Ishikawa (cell line): ENCODE data around the gene ACP6.

Experiments
- CEBPB ChIP-seq: IDR thresholded peaks from 2 replicates; pipeline ENCODE4 v1.6.1; 2012
- CREB1 ChIP-seq: IDR thresholded peaks from 2 replicates; pipeline ENCODE4 v1.6.1; 2012; ENCODE audit warnings: low read depth
- EGR1 ChIP-seq: IDR thresholded peaks from 2 replicates; pipeline ENCODE4 v1.6.1; 2012
- EP300 ChIP-seq: IDR thresholded peaks from 2 replicates; pipeline ENCODE4 v1.6.1; 2012; ENCODE audit warnings: borderline replicate concordance
- FOXM1 ChIP-seq: IDR thresholded peaks from 2 replicates; pipeline ENCODE4 v1.6.1; 2012; ENCODE audit warnings: low read depth, borderline replicate concordance
- NFIC ChIP-seq: IDR thresholded peaks from 2 replicates; pipeline ENCODE4 v1.6.1; 2012
- RAD21 ChIP-seq: IDR thresholded peaks from 2 replicates; pipeline ENCODE4 v1.6.1; 2012; ENCODE audit warnings: low read depth
- TAF1 ChIP-seq: IDR thresholded peaks from 2 replicates; pipeline ENCODE4 v1.6.1; 2012; ENCODE audit warnings: low read depth, mild to moderate bottlenecking
- TCF12 ChIP-seq: IDR thresholded peaks from 2 replicates; pipeline ENCODE4 v1.6.1; 2012; ENCODE audit warnings: low read depth
- TEAD4 ChIP-seq: IDR thresholded peaks from 2 replicates; pipeline ENCODE4 v1.6.1; 2012
- YY1 ChIP-seq: IDR thresholded peaks from 2 replicates; pipeline ENCODE4 v1.6.1; 2012; ENCODE audit warnings: low read depth
- ZBTB7A ChIP-seq: IDR thresholded peaks from 2 replicates; pipeline ENCODE4 v1.6.1; 2012; ENCODE audit warnings: low read depth
- TF ChIP-seq, protein P1 (sequence below): IDR thresholded peaks from 2 replicates; pipeline ENCODE4 v1.6.1; 2012
- TF ChIP-seq, protein P2 (sequence below): IDR thresholded peaks from 2 replicates; pipeline ENCODE4 v1.6.1; 2012; ENCODE audit warnings: low read depth, mild to moderate bottlenecking
- TF ChIP-seq, protein P3 (sequence below): IDR thresholded peaks from 2 replicates; pipeline ENCODE4 v1.6.1; 2012

The ACP6 gene

DNA sequence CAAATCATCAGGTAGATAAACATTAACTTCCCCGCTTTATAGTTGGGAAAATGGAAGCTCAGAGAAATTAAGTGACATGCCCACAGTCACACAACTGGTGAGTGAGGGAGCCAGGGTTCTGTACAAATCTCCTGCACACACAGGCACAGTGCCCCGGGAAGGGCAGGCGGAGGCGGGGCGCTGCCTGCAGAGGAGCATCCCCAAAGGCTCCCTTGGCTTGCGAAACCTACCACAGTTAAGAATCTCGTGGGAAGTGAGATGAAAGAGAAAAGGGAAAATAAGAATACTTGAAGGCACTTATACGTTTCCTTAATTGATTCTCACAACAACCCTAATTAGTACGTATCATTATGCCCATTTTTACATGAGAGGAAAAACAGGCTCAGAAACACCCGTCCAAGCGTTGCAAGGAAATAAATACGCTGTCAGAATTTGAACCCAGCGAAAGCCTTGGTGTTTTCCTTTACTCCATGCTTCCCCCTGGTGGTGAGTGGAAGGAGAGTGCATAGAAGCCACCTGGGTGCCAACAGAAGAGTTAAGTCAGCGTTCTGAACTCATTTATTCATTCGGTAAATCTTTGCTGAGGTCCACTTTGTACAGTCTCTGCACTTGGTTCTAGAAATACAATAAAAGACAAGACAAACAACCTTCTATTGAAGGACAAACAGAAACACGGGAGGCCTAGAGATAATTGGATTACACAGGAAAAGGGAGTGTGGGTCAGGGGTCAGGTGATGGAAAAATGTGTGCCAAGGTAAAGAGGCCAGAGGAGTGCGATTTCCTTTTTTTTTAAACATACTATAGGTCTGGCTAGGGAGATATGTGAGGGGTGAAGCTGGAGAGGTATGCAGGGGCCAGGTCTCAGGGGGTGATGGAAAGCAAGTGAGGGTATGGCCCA is 28.4 kb downstream of the ACP6 start:
- no peak for TF ChIP-seq ZBTB7A
- TF ChIP-seq RAD21, result peak; percentile 60
- TF ChIP-seq YY1, result no peak

DNA sequence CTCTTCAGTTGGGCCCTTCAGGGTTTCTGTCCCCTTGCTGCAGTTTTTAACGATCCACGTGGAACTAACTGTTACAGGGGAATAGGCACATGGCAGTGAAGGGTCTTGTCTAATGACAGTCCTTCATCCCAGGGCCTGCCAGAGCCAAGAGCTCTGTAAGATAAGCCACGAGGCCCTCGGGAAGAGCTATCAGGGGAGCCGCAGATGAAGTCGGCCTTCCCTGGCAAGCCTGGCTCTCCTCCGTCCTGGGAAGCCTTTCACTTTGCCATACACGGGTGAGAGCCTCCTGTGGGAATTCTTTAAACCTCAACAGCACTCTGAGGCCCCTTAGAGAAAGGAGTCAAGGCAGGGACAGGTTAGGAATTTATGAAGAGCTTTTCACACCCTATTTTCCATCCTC is 29.0 kb downstream of the ACP6 start:
- no peak for TF ChIP-seq TEAD4
- TF ChIP-seq, protein P1, sequence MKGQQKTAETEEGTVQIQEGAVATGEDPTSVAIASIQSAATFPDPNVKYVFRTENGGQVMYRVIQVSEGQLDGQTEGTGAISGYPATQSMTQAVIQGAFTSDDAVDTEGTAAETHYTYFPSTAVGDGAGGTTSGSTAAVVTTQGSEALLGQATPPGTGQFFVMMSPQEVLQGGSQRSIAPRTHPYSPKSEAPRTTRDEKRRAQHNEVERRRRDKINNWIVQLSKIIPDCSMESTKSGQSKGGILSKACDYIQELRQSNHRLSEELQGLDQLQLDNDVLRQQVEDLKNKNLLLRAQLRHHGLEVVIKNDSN, result no peak
- no peak for TF ChIP-seq FOXM1
- TF ChIP-seq TCF12, result no peak
- no peak for TF ChIP-seq YY1
- no peak for TF ChIP-seq TAF1
- TF ChIP-seq EP300, result no peak
- no peak for TF ChIP-seq ZBTB7A
- no peak for TF ChIP-seq EGR1
- TF ChIP-seq, protein P2, sequence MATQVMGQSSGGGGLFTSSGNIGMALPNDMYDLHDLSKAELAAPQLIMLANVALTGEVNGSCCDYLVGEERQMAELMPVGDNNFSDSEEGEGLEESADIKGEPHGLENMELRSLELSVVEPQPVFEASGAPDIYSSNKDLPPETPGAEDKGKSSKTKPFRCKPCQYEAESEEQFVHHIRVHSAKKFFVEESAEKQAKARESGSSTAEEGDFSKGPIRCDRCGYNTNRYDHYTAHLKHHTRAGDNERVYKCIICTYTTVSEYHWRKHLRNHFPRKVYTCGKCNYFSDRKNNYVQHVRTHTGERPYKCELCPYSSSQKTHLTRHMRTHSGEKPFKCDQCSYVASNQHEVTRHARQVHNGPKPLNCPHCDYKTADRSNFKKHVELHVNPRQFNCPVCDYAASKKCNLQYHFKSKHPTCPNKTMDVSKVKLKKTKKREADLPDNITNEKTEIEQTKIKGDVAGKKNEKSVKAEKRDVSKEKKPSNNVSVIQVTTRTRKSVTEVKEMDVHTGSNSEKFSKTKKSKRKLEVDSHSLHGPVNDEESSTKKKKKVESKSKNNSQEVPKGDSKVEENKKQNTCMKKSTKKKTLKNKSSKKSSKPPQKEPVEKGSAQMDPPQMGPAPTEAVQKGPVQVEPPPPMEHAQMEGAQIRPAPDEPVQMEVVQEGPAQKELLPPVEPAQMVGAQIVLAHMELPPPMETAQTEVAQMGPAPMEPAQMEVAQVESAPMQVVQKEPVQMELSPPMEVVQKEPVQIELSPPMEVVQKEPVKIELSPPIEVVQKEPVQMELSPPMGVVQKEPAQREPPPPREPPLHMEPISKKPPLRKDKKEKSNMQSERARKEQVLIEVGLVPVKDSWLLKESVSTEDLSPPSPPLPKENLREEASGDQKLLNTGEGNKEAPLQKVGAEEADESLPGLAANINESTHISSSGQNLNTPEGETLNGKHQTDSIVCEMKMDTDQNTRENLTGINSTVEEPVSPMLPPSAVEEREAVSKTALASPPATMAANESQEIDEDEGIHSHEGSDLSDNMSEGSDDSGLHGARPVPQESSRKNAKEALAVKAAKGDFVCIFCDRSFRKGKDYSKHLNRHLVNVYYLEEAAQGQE, result no peak
- TF ChIP-seq CEBPB, result no peak
- TF ChIP-seq RAD21, result no peak
- TF ChIP-seq, protein P3, sequence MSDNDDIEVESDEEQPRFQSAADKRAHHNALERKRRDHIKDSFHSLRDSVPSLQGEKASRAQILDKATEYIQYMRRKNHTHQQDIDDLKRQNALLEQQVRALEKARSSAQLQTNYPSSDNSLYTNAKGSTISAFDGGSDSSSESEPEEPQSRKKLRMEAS, result no peak
- no peak for TF ChIP-seq NFIC
- TF ChIP-seq CREB1, result no peak

DNA sequence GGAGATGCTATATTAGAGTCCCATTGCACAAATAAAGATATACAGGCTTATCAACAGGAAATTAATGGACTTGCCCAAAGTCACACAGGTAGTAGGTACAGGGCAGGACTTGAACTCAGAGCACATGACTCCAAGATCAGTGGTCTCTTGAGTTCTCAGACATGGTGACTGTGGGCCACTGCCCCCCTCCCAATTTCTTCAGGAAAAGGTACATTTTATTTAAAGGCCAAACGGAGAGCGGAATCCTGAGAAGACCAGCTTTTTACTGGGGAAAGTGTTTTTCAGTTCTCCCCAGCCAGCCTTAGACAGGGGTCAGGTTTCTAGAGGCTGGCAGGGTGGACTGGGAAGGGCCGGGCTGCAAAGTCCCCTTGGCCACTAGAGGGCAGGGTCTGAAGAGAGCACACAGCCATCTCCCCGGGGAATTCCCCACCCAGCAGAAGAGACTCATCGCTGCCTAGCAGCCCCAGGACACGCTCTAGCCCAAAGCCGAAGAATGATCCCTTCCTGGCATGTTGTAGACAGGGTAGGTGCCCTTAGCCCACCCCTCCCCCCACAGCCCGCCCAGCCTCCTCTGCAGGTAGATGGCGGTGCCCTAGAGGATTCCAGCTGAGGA is 29.7 kb downstream of the ACP6 start:
- TF ChIP-seq CREB1, result no peak
- TF ChIP-seq TEAD4, result no peak
- TF ChIP-seq RAD21, result peak; percentile 71
- no peak for TF ChIP-seq CEBPB
- no peak for TF ChIP-seq NFIC
- TF ChIP-seq TAF1, result no peak

DNA sequence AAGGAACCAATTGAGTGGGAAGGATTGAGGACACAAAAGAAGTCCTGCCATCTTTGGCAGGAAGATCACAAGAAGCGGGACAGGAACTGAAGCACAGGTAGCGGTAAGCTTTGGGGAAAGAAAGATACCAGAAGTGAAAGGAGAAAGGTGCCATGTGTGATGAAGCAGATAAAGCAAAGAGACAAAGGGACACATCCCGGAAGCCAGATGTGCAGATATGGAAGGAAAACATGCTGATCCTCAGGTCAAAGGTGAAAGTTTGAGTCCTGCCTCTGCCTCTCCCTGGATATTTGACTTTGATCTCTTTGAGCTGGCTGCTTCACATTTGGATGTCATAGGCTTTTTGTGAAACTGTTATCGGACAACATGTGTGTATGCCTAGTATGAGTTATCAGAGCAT is 34.0 kb downstream of the ACP6 start:
- TF ChIP-seq TCF12 (no peak), CREB1 (no peak), NFIC (no peak), RAD21 (no peak)
- TF ChIP-seq, protein P3, result no peak

DNA sequence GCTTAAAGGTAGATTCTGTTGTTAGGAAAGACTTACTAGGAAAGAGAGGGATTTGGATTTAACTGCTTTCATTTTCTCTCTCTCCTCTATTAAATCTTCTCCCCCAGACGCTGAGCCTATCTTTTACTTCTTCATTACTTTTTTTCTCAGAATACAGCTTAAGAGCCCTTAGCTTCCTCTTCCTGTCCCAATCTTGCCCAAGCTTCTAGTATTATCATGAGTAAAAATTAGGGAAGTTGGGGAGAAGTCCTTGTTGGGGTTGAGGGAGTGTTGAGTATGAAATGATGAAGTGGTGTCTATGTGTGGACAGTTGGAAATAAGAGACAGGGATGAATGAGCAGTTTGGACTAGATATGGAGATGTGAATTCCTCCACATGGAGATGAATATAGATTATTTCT is 35.0 kb downstream of the ACP6 start:
- TF ChIP-seq TCF12 (no peak), NFIC (no peak), YY1 (no peak)
- TF ChIP-seq, protein P2, result no peak

DNA sequence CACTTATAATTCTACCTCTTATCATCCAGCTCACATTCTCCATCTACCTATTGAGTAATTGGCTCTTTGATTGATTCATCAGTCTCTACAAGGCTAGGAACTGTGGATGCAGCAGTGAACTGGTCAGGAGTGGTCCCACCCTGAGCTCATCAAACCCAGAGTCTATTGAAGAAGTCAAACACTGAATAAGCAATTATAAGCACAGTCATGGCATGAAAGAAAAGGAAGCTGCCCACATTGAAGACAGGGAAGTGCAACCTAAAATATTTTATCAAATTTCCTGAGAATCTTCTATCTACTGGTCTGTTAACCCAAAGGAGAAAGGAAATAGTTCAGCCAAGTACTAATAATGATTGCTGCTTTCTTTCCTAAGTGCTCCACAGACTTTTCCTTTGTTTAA is 35.7 kb downstream of the ACP6 start:
- TF ChIP-seq TCF12 (no peak), EGR1 (no peak), NFIC (no peak), CREB1 (no peak), RAD21 (no peak), FOXM1 (no peak), YY1 (no peak), ZBTB7A (no peak), TEAD4 (no peak), TAF1 (no peak), EP300 (no peak), CEBPB (no peak)
- TF ChIP-seq, protein P3, result no peak
- TF ChIP-seq, protein P2, result no peak
- TF ChIP-seq, protein P1, result no peak
